ENCODE data around the gene DHRS11.

DNA sequence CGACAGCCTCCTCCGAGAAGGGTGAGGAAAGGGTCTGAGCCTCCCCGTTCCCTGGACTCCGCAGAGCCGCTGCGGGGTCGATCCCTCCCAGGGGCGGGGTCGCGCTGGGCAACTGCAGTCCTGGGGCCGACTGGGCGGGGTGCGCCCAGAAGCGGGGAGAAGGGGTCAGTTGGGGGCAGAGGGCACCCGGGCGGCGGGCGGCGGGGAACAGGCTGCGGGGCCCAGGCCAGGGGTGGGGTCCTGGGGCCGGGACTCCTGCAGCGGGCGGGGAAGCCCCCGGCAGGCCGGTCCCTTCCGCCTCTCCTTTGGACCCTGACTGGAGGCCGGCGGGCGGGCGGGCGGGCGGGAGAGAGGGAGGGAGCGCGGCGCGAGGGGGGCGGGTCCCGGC, 46.6 kb upstream of the DHRS11 start:
- no peak for TF ChIP-seq EP300 (IDR thresholded peaks at IDR 0.05)
- TF ChIP-seq POLR2A (IDR thresholded peaks at IDR 0.05): no peak
